ENCODE data around the gene PAX2. TPM values are rescaled to one million over a fixed set of nuclear protein-coding genes. Genes with fewer than 3 reads are reported as not detected.

PAX2 gene
- total RNA-seq, 4 donors from 2014 or later, result not detected

DNA sequence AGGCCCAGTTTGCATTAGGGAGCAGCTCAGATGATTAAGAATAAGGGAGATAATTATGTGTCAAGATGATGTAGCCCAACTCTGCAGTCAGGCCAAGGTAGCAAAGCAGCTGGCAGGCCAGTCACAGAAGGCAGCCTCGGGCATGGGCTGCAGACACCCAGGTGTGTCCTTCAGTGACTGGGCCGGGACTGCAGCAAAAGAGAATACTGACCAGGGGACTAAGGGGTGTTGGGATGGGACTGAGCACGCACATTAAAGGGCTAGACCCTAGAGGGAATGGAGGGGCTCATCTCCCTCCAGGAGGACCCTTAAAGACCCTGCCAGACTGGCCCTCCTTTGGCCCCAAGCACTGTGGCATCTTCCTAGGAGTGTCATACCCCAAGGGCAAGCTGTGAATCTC, 38.7 kb downstream of the PAX2 start:
- peaks cover 0 to 7% (median 0%) of the 10 kb centered on the region in 4 donors for H3K9me3 ChIP-seq
- H3K4me1 ChIP-seq, result no peaks in the 10 kb centered on the region
- no peak overlapping the region for H3K27ac ChIP-seq
- WGBS, 2 donors, result 74 to 90% methylated on average over 3 of the region's 3 CpGs
- TF ChIP-seq, protein P1, sequence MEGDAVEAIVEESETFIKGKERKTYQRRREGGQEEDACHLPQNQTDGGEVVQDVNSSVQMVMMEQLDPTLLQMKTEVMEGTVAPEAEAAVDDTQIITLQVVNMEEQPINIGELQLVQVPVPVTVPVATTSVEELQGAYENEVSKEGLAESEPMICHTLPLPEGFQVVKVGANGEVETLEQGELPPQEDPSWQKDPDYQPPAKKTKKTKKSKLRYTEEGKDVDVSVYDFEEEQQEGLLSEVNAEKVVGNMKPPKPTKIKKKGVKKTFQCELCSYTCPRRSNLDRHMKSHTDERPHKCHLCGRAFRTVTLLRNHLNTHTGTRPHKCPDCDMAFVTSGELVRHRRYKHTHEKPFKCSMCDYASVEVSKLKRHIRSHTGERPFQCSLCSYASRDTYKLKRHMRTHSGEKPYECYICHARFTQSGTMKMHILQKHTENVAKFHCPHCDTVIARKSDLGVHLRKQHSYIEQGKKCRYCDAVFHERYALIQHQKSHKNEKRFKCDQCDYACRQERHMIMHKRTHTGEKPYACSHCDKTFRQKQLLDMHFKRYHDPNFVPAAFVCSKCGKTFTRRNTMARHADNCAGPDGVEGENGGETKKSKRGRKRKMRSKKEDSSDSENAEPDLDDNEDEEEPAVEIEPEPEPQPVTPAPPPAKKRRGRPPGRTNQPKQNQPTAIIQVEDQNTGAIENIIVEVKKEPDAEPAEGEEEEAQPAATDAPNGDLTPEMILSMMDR (IDR thresholded peaks at IDR 0.05), result no peak
- no peak for TF ChIP-seq POLR2A (IDR thresholded peaks at IDR 0.05)
- TF ChIP-seq EP300 (IDR thresholded peaks at IDR 0.05), result no peak
- peaks cover 0 to 10% of the 10 kb centered on the region in 2 donors for H3K27me3 ChIP-seq
- no peak overlapping the region for H3K4me3 ChIP-seq
- no peak for DNase-seq (ENCODE audit: low spot score in 2 of 2)
- no peaks in the 10 kb centered on the region for H3K36me3 ChIP-seq

DNA sequence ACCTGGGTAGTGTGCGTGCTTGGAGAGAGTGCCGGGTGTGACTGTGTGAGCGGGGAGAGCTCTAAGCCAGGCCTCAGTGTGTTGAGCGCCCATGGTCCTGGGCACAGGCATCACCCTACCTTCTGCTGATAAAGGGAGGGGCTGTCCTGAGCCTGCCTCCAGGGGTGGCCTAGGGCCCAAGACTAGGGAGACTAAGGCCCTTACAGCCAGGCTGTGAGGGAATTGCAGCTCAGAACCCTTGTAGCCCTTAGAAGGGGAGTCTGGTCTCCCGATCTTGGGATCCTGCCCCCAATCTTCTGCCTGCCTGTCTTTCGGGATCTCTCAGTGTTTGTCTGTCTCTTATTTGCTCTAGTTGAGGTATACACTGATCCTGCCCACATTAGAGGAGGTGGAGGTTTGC, 41.2 kb downstream of the PAX2 start:
- DNase-seq (ENCODE audit: low spot score in 2 of 2), result no peak
- H3K36me3 ChIP-seq, result no peaks in the 10 kb centered on the region
- WGBS, 2 donors, result 90 to 92% methylated on average over 6 of the region's 6 CpGs
- no peak overlapping the region for H3K4me3 ChIP-seq
- no peaks in the 10 kb centered on the region for H3K4me1 ChIP-seq
- H3K27ac ChIP-seq, result no peak overlapping the region
- peaks cover 0 to 5% of the 10 kb centered on the region in 2 donors for H3K27me3 ChIP-seq
- no peak for TF ChIP-seq EP300 (IDR thresholded peaks at IDR 0.05)
- no peaks in the 10 kb centered on the region for H3K9me3 ChIP-seq

DNA sequence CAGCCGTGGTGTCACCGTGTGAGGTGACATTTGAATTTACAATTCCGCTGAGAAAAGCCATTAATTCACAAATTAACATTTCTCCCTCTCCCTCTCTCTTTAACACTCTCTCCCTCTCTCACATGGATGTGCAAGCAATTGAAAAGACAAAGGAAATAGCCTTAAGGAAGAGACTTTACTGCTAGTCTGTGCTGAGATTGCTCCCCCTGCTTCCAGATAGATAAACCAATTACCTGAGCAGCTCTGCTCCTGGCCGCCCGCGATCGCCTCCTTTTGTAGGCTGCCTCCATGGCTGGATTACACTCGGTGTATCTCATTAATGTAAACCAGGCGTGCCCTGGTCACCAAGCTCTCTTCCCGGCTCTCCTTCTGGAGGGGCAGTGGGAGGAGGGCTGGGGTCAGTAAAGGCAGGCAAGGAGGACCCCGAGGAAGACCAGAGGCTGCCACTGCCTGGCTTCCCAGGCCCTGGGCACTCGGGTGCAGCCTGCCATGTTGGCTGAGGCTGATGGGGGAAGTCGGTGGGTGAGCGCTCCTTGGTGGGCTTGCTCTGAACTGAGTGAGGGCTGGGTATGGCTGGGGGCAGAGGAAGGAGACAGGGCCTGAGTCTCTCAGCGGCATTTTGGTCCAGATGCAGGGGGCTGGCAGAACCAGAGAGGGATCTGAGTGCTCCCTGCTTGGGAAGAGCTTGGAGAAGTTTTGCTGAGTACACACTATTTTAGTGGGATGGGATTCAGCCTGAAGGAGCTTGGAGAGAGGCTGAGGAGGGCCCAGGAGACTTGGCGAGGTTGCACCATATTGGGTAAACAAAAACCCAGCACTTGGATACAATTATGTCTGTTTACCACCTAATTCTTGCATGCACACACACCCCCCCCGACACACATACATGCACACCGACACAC, 42.9 kb downstream of the PAX2 start:
- no peak for DNase-seq (ENCODE audit: low spot score in 2 of 2)
- WGBS, 2 donors, result 54% methylated on average over 18 of the region's 18 CpGs
- TF ChIP-seq EP300 (IDR thresholded peaks at IDR 0.05), result no peak
- TF ChIP-seq, protein P1 (IDR thresholded peaks at IDR 0.05), result no peak
- no peak for TF ChIP-seq POLR2A (IDR thresholded peaks at IDR 0.05)

DNA sequence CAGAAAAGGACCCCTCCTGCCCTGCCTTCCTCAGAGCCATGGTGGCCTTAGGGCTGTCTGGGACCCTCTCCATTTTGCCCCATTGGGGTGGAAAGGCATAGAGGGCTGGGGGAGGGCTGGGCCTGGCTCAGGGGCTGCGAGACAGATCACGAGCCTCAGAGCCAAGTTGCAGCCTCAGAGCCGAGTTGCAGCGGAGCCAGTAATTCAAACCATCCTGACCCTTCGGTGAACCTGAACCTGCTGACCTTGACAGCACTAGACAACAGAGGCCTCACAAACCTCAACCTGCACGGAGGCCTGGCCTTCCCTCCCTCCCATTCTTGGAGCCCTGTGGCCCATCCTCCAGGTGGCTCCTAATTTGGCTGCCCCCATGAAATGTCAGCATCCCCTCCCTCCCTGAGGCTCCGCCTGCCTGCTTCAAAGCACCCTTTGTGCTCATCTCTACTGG, 45.4 kb downstream of the PAX2 start:
- H3K9me3 ChIP-seq, result no peaks in the 10 kb centered on the region
- WGBS, 2 donors, result 24 to 35% methylated on average over 7 of the region's 7 CpGs
- H3K4me3 ChIP-seq, result no peak overlapping the region
- DNase-seq (ENCODE audit: low spot score in 2 of 2), result no peak
- no peak overlapping the region for H3K27ac ChIP-seq
- no peaks in the 10 kb centered on the region for H3K36me3 ChIP-seq
- TF ChIP-seq EP300 (IDR thresholded peaks at IDR 0.05), result no peak
- TF ChIP-seq POLR2A (IDR thresholded peaks at IDR 0.05), result no peak
- TF ChIP-seq, protein P1 (IDR thresholded peaks at IDR 0.05), result no peak
- peaks cover 0 to 5% of the 10 kb centered on the region in 2 donors for H3K27me3 ChIP-seq
- no peaks in the 10 kb centered on the region for H3K4me1 ChIP-seq

More for the DNA sequence above, 42.9 kb downstream of the PAX2 start:
- Histone ChIP-seq H3K27ac (no peak overlapping the region), H3K4me1 (no peaks in the 10 kb centered on the region), H3K9me3 (no peaks in the 10 kb centered on the region), H3K36me3 (no peaks in the 10 kb centered on the region), H3K4me3 (no peak overlapping the region), H3K27me3 (peaks cover 0 to 5% of the 10 kb centered on the region in 2 donors)

DNA sequence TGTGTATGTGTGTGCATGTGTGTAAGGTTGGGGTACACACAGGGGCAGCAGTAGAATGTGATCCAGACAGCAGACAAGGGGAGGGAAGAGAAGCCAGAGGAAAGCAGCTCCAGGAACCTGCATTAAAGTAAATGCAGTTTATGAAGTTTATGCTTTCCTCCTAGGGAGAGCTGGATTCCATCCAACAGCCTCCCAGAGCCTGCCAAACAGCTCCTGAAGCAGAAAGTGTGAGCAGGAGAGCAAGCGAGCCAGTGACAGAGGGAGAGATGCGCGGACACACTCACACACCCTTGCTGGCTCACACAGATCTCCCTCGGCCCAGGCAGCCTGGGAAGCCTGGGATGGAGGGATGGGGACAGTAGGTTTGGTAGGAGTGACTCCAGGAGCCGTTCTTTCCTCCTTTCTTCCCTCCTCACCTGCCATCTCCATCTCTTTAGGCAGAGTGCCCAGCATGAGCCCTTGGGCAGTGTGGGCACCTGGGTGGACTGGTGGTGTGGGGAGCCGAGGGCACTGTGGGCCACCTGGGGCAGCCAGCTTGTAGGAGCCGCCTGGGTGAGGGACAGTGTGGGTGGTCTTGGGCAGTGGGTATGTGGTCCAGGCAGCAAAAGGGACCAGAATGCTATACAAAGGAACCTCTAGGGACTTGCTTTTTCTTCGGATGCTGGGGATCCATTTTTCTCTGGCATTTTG, 46.1 kb downstream of the PAX2 start:
- DNase-seq (ENCODE audit: low spot score in 2 of 2), result no peak
- TF ChIP-seq EP300 (IDR thresholded peaks at IDR 0.05) (no peak), POLR2A (IDR thresholded peaks at IDR 0.05) (no peak)
- TF ChIP-seq, protein P1 (IDR thresholded peaks at IDR 0.05), result no peak
- Histone ChIP-seq H3K4me1 (no peaks in the 10 kb centered on the region), H3K27ac (no peak overlapping the region), H3K9me3 (no peaks in the 10 kb centered on the region), H3K4me3 (no peak overlapping the region), H3K27me3 (peaks cover 0 to 8% of the 10 kb centered on the region in 2 donors), H3K36me3 (no peaks in the 10 kb centered on the region)
- 59 to 62% methylated on average over 8 of the region's 8 CpGs for WGBS, 2 donors
